ENCODE results near the gene CASP2. TPM values are rescaled to one million over a fixed set of nuclear protein-coding genes. Genes with fewer than 3 reads are reported as not detected.

The CASP2 gene
- total RNA-seq, 6 experiments from 2014 or later = 5.3 to 8.7 (median 6.7) TPM

DNA sequence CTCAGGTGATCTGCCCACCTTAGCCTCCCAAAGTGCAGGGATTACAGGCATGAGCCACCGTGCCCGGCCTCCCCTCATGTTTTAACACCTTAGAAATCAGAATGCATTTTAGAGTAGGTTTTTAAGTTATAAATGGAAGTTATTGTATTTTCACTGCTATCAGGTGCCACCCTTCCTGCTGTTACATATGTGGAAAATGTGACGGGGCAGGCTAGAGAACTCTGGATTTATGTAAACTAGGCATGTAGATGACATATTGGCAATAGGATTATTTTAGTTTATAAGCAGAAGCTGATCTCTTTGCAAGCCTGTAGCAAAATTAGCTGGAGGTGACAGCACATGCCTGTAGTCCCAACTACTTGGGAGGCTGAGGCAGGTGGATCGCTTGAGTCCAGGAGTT is 2.1 kb downstream of the CASP2 start:
- Histone ChIP-seq H3K4me3 (no peak overlapping the region), H3K27ac (no peak overlapping the region), H3K36me3 (peaks cover 0 to 35% (median 12%) of the 10 kb centered on the region in 4 donors), H3K4me1 (peaks cover 0 to 31% (median 4%) of the 10 kb centered on the region in 4 donors), H3K27me3 (no peaks in the 10 kb centered on the region), H3K9me3 (no peaks in the 10 kb centered on the region)
- ATAC-seq = no peak
- no peak for DNase-seq
- TF ChIP-seq, protein P1, sequence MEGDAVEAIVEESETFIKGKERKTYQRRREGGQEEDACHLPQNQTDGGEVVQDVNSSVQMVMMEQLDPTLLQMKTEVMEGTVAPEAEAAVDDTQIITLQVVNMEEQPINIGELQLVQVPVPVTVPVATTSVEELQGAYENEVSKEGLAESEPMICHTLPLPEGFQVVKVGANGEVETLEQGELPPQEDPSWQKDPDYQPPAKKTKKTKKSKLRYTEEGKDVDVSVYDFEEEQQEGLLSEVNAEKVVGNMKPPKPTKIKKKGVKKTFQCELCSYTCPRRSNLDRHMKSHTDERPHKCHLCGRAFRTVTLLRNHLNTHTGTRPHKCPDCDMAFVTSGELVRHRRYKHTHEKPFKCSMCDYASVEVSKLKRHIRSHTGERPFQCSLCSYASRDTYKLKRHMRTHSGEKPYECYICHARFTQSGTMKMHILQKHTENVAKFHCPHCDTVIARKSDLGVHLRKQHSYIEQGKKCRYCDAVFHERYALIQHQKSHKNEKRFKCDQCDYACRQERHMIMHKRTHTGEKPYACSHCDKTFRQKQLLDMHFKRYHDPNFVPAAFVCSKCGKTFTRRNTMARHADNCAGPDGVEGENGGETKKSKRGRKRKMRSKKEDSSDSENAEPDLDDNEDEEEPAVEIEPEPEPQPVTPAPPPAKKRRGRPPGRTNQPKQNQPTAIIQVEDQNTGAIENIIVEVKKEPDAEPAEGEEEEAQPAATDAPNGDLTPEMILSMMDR (IDR thresholded peaks at IDR 0.05) = no peak
- no peak for TF ChIP-seq POLR2A (IDR thresholded peaks at IDR 0.05)
- 61% methylated on average over 3 of the region's 4 CpGs for WGBS (ENCODE audit: insufficient coverage, low coverage, low lambda C conversion rate, missing lambda C conversion rate)
- intact Hi-C loops (cut with DNase I) = loop anchor here in 1 of 2 donors (10.0 kb wide), 1 partner anchor 45 kb away; no protein-coding TSS in a partner anchor

DNA sequence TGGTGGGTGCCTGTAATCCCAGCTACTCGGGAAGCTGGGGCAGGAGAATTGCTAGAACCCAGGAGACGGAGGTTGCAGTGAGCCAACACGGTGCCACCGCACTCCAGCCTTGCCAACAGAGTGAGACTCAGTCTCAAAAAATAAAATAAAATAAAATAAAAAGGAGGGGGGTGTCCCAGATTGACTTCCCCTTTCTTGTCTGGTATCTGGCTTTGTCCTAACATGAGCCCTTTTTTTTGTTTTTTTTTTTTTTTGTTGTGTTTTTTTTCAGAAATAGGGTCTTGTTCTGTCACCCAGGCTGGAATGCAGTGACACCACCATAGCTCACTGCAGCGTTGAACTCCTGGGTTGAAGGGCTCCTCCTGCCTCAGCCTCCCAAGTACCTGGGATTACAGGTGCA is 4.7 kb downstream of the CASP2 start:
- Histone ChIP-seq H3K4me1 (peaks cover 0 to 13% (median 0%) of the 10 kb centered on the region in 4 donors), H3K36me3 (peaks cover 0 to 56% (median 18%) of the 10 kb centered on the region in 4 donors), H3K27me3 (no peaks in the 10 kb centered on the region), H3K4me3 (no peak overlapping the region), H3K9me3 (no peaks in the 10 kb centered on the region), H3K27ac (no peak overlapping the region)
- no peak for TF ChIP-seq POLR2A (IDR thresholded peaks at IDR 0.05)
- TF ChIP-seq, protein P1 (IDR thresholded peaks at IDR 0.05) = no peak
- ATAC-seq = no peak
- intact Hi-C loops (cut with DNase I) = loop anchor here in 1 of 2 donors (10.0 kb wide), 1 partner anchor 48 kb away; no protein-coding TSS in a partner anchor
- WGBS (ENCODE audit: insufficient coverage, low coverage, low lambda C conversion rate, missing lambda C conversion rate) = 92% methylated on average over 5 of the region's 5 CpGs
- no peak for DNase-seq

DNA sequence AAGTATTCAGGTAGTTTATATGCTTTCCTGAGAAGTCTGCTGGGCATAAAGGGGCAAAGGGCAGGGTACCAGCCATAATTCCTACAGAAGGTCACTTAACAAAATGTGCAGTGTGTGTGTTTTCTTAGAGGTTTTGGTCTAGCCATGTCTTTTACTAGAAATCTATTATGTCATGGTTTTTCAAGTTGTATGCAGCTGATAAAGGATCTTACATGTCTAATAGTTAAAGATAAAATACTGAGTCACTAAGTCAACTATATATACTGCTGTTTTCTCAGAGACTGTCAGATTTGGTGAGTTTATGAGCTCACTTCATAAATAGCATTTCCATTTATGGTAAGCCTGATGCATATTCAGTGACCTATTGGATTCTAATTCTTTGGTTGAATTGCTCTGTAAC is 7.7 kb downstream of the CASP2 start:
- Histone ChIP-seq H3K27ac (no peak overlapping the region), H3K4me1 (no peaks in the 10 kb centered on the region), H3K27me3 (no peaks in the 10 kb centered on the region), H3K36me3 (peaks cover 2 to 75% (median 23%) of the 10 kb centered on the region in 4 donors), H3K9me3 (no peaks in the 10 kb centered on the region), H3K4me3 (no peak overlapping the region)
- intact Hi-C loops (cut with DNase I) = loop anchor here in 1 of 2 donors (10.0 kb wide), 1 partner anchor 51 kb away; no protein-coding TSS in a partner anchor
- ATAC-seq = no peak
- no peak for TF ChIP-seq POLR2A (IDR thresholded peaks at IDR 0.05)
- TF ChIP-seq, protein P1 (IDR thresholded peaks at IDR 0.05) = no peak
- no peak for DNase-seq

DNA sequence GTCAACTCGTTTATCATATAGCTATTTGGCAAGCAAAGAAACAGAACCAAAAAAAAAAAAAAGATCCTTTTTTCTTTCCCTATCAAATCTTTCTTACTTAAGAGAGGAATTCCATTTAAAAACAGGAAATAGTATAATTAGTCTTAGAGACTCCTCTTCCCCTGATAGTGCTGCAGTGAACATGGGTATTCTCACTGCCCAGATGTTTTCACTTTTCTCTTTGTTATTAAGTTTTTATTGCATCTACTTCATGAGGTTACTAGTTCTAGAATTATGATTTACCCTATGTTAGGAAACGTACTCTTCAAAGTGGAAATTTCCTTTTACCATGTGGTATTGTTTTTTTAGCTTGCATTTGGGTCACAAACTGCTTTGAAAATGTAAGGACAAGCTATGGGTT is 8.5 kb downstream of the CASP2 start:
- no peaks in the 10 kb centered on the region for H3K4me1 ChIP-seq
- H3K36me3 ChIP-seq = peaks cover 2 to 83% (median 27%) of the 10 kb centered on the region in 4 donors
- no peak for DNase-seq
- TF ChIP-seq, protein P1 (IDR thresholded peaks at IDR 0.05) = no peak
- TF ChIP-seq POLR2A (IDR thresholded peaks at IDR 0.05) = no peak
- 47% methylated on average over 2 of the region's 2 CpGs for WGBS (ENCODE audit: insufficient coverage, low coverage, low lambda C conversion rate, missing lambda C conversion rate)
- H3K9me3 ChIP-seq = no peaks in the 10 kb centered on the region
- no peak for ATAC-seq
- H3K27me3 ChIP-seq = no peaks in the 10 kb centered on the region
- H3K4me3 ChIP-seq = no peak overlapping the region
- intact Hi-C loops (cut with DNase I) = loop anchor here in 1 of 2 donors (10.0 kb wide), 1 partner anchor 52 kb away; no protein-coding TSS in a partner anchor
- peak overlapping the region in 1 of 3 donors; percentile 4 for H3K27ac ChIP-seq
